CD4-positive, alpha-beta T cell (primary cell): ENCODE results near the gene TENM4. TPM values are rescaled to one million over a fixed set of nuclear protein-coding genes. Genes with fewer than 3 reads are reported as not detected.

ENCODE experiments used
- ATAC-seq: fragments of 200-7000 bp; cut with Tn5 transposase; one replicate; pipeline ENCODE4 v1.10.0; 2022; ENCODE audit warnings: mild to moderate bottlenecking; ENCODE audit not compliant: poor library complexity
- CTCF ChIA-PET: fragments of 350-600 bp; sonication (Branson Sonifier 250); formaldehyde crosslinking; loops from one replicate; lab custom pipeline; 2021; ENCODE audit warnings: antibody characterized with exemption, inconsistent platforms; lab: Charles Lee
- POLR2A ChIA-PET: fragments of 350-600 bp; sonication (Branson Sonifier 250); formaldehyde crosslinking; loops from one replicate; lab custom pipeline; 2021; ENCODE audit warnings: antibody characterized with exemption, inconsistent platforms; lab: Charles Lee
- DNase-seq, 14 experiments: peaks; one replicate each; pipeline ENCODE4 v3.0.0-alpha.2; 2013 to 2020; ENCODE audit warnings: mixed read lengths in 2 of 14
- H3K27ac ChIP-seq, 2 donors: one replicate each; pipeline versions ENCODE4 v1.5.1 to v1.7.0; 2013; ENCODE audit warnings: low read length in 2 of 2, low read depth in 1 of 2, mild to moderate bottlenecking in 1 of 2
- H3K27me3 ChIP-seq, 2 experiments: 1 replicate in 1 of 2; 2 replicates in 1 of 2; pipeline versions ENCODE4 v1.6.1 to v1.7.0; 2013; ENCODE audit warnings: low read length in 2 of 2, control low read depth in 1 of 2, mild to moderate bottlenecking in 1 of 2, moderate library complexity in 1 of 2; ENCODE audit not compliant: insufficient read depth in 2 of 2, control insufficient read depth in 1 of 2
- H3K36me3 ChIP-seq: one replicate; pipeline ENCODE4 v1.6.1; 2013; ENCODE audit warnings: low read length, control low read depth; ENCODE audit not compliant: insufficient read depth
- H3K4me1 ChIP-seq: one replicate; pipeline ENCODE4 v1.6.1; 2013; ENCODE audit warnings: low read length, control low read depth; ENCODE audit not compliant: insufficient read depth
- H3K4me3 ChIP-seq: one replicate; pipeline ENCODE4 v1.5.1; 2013; ENCODE audit warnings: mild to moderate bottlenecking, low read length, moderate library complexity
- H3K9me3 ChIP-seq, 2 experiments: 1 replicate in 1 of 2; 2 replicates in 1 of 2; pipeline versions ENCODE4 v1.6.1 to v1.7.0; 2013; ENCODE audit warnings: low read length in 2 of 2, mild to moderate bottlenecking in 2 of 2, control low read depth in 1 of 2, moderate library complexity in 1 of 2; ENCODE audit not compliant: control insufficient read depth in 1 of 2, insufficient read depth in 1 of 2
- H3K27ac Mint-ChIP-seq: one replicate; pipeline ENCODE4 v1.8.0; 2020; ENCODE audit warnings: mixed read lengths
- H3K27me3 Mint-ChIP-seq: one replicate; pipeline ENCODE4 v1.8.0; 2021; ENCODE audit warnings: mixed read lengths
- H3K36me3 Mint-ChIP-seq: one replicate; pipeline ENCODE4 v1.8.0; 2021; ENCODE audit warnings: low read depth, mixed read lengths
- H3K4me1 Mint-ChIP-seq: one replicate; pipeline ENCODE4 v1.8.0; 2021; ENCODE audit warnings: low read depth, mixed read lengths
- H3K4me3 Mint-ChIP-seq: one replicate; pipeline ENCODE4 v1.8.0; 2020; ENCODE audit warnings: mild to moderate bottlenecking, mixed read lengths
- H3K9me3 Mint-ChIP-seq: one replicate; pipeline ENCODE4 v1.8.0; 2020; ENCODE audit warnings: mixed read lengths
- CTCF ChIP-seq: fragments of 200-600 bp; IDR thresholded peaks from one replicate; pipeline ENCODE4 v1.8.0; 2022; ENCODE audit warnings: antibody characterized with exemption, mild to moderate bottlenecking
- intact Hi-C, 2 experiments: fragments of 100-400 bp; cut with DNase I in 1 of 2; cut with micrococcal nuclease in 1 of 2; formaldehyde crosslinking; loops; one replicate each; pipeline versions ENCODE4 v1.15.1 to v1.9.0; 2023 to 2025; cut with DNase I, micrococcal nuclease
- total RNA-seq, 174 experiments: library from RNA in 2 of 174; stranded (reverse) in 2 of 174; gene quantifications; one replicate each; pipeline ENCODE4 v1.2.3 and lab custom pipeline; 2021 to 2026

The TENM4 gene
- total RNA-seq, 2 experiments from 2014 or later, result 0.22 to 0.31 TPM

- Histone ChIP-seq H3K27me3 (no peaks in the 10 kb centered on the region), H3K4me3 (no peak overlapping the region), H3K27ac (no peak overlapping the region), H3K4me1 (no peaks in the 10 kb centered on the region), H3K36me3 (no peaks in the 10 kb centered on the region), H3K9me3 (no peaks in the 10 kb centered on the region)
- Mint-ChIP-seq H3K9me3 (no peaks in the 10 kb centered on the region), H3K4me3 (no peak overlapping the region), H3K4me1 (no peaks in the 10 kb centered on the region), H3K36me3 (no peaks in the 10 kb centered on the region), H3K27ac (no peak overlapping the region), H3K27me3 (peaks cover 26% of the 10 kb centered on the region)
- POLR2A ChIA-PET, result no interaction called here
- no peak for TF ChIP-seq CTCF
- CTCF ChIA-PET, result no interaction called here
- DNase-seq (no peak), ATAC-seq (no peak)
- intact Hi-C loops, result no loop called here
These were observed 645.1 kb downstream of the TENM4 start for GRCh38 chr11:78795621-78796261.

- no peaks in the 10 kb centered on the region for H3K36me3 Mint-ChIP-seq
- DNase-seq (no peak), ATAC-seq (no peak)
- ChIA-PET CTCF (no interaction called here), POLR2A (no interaction called here)
- Histone ChIP-seq H3K9me3 (peaks cover 0 to under 1% of the 10 kb centered on the region in 2 experiments), H3K4me1 (no peaks in the 10 kb centered on the region), H3K4me3 (no peak overlapping the region), H3K27ac (no peak overlapping the region), H3K27me3 (no peaks in the 10 kb centered on the region), H3K36me3 (no peaks in the 10 kb centered on the region)
- no peak overlapping the region for H3K4me3 Mint-ChIP-seq
- H3K27ac Mint-ChIP-seq, result no peak overlapping the region
- peaks cover 26% of the 10 kb centered on the region for H3K27me3 Mint-ChIP-seq
- intact Hi-C loops, result no loop called here
- TF ChIP-seq CTCF, result no peak
- no peaks in the 10 kb centered on the region for H3K4me1 Mint-ChIP-seq
- H3K9me3 Mint-ChIP-seq, result no peaks in the 10 kb centered on the region
These were observed 648.9 kb downstream of the TENM4 start for GRCh38 chr11:78791964-78792363.

- Histone ChIP-seq H3K36me3 (no peaks in the 10 kb centered on the region), H3K9me3 (peaks cover 0 to 4% of the 10 kb centered on the region in 2 experiments), H3K4me3 (no peak overlapping the region), H3K4me1 (no peaks in the 10 kb centered on the region), H3K27me3 (no peaks in the 10 kb centered on the region), H3K27ac (no peak overlapping the region)
- POLR2A ChIA-PET, result no interaction called here
- no peak for ATAC-seq
- no peak for TF ChIP-seq CTCF
- intact Hi-C loops, result no loop called here
- Mint-ChIP-seq H3K27ac (no peak overlapping the region), H3K36me3 (no peaks in the 10 kb centered on the region), H3K27me3 (peaks cover 26% of the 10 kb centered on the region), H3K4me3 (no peak overlapping the region), H3K4me1 (no peaks in the 10 kb centered on the region), H3K9me3 (no peaks in the 10 kb centered on the region)
- DNase-seq, result no peak
- CTCF ChIA-PET, result no interaction called here
These were observed 649.6 kb downstream of the TENM4 start for GRCh38 chr11:78791254-78791653.
